HS-27A (cell line): ENCODE results near the gene PLAC1.

Source experiments
- DNase-seq: peaks from one replicate; pipeline ENCODE4 v3.0.0-alpha.2; 2012; ENCODE audit warnings: low read depth, missing footprints

The PLAC1 gene

GRCh38 chrX:134543288-134543687, 115.0 kb downstream of the PLAC1 start:
- DNase-seq = no peak

- no peak for DNase-seq
These were observed 115.8 kb downstream of the PLAC1 start for GRCh38 chrX:134542485-134542884.

GRCh38 chrX:134541906-134542305, 116.4 kb downstream of the PLAC1 start:
- no peak for DNase-seq

GRCh38 chrX:134538316-134538715, 120.0 kb downstream of the PLAC1 start:
- DNase-seq = no peak

- no peak for DNase-seq
These were observed 120.9 kb downstream of the PLAC1 start for GRCh38 chrX:134537179-134537955.

- no peak for DNase-seq
These were observed 124.3 kb downstream of the PLAC1 start for GRCh38 chrX:134533952-134534351.

GRCh38 chrX:134533352-134533751, 124.9 kb downstream of the PLAC1 start:
- no peak for DNase-seq

GRCh38 chrX:134530845-134531244, 127.4 kb downstream of the PLAC1 start:
- DNase-seq = no peak

- DNase-seq = no peak
These were observed 128.8 kb downstream of the PLAC1 start for GRCh38 chrX:134529481-134529880.

- DNase-seq = no peak
These were observed 129.3 kb downstream of the PLAC1 start for GRCh38 chrX:134528960-134529359.

GRCh38 chrX:134526399-134526798, 131.9 kb downstream of the PLAC1 start:
- DNase-seq = no peak

- DNase-seq = no peak
These were observed 133.0 kb downstream of the PLAC1 start for GRCh38 chrX:134525086-134525792.

GRCh38 chrX:134524181-134524580, 134.1 kb downstream of the PLAC1 start:
- no peak for DNase-seq

- DNase-seq = no peak
These were observed 137.3 kb downstream of the PLAC1 start for GRCh38 chrX:134520860-134521390.
